Endometrium (tissue), 2 donors: ENCODE data around the gene CKB.

ENCODE experiments used
- FAIRE-seq: peaks from 2 replicates; lab custom pipeline; 2012; peaks lifted over from hg19 to GRCh38; lab: Jason Lieb, UNC
- donor health status: control.
- donor health status: control.

Gene CKB

DNA sequence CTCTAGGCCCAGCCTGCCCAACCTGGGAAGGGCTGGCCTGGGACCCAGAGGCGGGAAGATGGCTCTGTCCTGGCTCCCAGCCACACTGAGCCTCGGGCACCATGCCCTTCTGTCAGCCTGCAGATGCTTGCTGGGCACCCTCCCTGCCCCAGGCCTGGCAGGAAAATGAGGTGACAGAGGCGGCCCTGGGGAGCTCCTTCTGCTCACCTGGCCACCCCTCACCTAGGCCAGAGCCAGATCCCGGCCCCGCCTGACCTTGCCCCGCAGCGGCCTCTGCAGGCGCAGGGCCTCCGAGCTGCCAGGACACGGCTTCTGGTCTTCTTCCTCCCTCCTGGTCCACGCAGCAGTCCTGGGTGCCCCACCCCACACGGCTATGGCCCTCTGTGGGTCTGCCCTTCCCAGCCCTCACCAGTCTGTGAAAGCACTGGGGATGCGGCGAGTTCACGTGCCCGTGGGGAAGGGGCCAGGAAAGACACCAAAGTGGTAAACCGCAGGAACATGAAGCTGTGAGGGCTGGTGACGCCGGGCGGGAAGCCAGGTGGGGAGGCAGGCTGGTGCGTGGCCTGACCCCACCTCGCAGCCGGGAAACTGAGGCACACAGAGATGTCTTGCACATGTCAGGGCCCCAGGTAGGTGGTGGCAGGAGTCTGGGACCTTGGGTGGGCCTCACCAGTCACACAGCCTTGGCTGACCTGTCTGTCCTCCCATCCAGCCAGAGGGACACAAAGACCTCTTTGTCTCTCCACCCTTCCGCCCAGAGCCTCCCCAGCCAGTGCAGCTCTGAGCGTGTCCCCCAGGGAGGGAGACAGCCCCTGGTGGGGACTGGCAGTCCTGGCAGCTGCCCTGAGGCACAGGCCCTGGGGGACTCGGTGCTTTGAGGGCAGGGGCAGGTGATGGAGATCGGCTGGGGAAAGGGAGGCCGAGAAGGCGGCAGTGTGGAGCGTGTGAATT, 27.0 kb upstream of the CKB start:
- no peak for FAIRE-seq

DNA sequence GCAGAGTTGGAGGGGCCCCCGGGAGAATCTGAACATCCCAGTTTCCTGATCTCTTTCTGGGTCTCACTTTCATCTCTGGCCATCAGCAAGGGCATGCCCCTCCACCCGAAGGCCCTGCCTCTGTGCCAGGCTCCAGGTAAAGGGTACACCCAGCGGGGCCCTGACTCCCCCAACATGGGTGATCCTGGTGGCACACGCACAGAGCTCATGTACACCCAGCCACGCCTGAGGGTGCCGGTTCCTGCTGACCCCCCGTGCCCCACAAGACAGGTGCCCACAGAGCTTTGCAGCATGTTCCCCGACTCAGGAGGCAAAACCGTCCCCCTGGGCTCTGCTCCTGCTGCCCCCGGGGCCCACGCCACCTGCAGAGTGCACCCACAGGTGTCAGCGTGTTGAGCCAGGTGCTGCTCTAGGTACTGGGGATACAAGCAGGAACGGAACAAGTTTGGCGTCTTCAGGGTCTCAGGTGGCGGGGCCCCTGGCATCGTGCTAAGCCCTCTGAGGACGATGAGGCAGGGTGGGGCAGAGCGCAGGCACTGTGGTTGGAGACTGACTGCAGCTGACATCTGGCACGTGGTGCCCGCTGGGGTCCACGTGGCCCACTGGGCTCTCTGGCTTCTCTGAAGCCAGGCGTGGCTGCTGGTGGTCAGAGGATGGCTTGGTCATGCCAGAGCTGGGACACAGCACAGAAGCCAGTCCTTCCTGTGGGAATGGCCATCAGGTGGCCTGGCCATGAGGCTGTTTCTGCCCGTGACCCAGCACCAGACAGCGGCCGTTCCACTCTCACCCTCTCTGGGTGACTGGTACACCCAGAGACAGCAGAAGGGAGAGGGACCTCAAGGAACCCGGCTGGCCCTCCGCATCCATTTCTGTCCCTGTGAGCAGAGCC, 26.1 kb upstream of the CKB start:
- no peak for FAIRE-seq

DNA sequence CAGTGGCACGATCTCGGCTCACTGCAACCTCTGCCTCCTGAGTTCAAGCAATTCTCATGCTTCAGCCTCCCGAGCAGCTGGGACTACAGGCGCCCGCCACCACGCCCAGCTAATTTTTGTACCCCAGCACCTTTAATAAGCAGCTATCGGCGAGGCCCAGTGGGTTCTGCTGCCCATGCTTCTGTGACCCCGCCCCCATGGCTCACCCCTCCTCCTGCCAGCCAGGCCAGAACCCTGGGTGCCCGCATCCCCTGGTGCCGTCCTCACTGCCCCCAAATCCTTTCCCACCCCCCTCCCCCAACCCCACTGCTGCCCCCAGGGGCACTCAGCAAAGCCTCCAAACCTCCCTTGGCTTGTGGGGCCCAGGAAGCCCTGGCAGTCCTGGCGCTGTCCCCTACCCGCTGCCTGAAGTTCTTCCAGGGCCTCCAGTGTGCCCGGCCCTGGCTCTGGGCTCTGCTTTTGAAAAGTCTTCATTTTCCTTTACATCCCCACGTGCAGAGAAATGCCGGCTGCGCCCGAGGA, 25.4 kb upstream of the CKB start:
- no peak for FAIRE-seq

DNA sequence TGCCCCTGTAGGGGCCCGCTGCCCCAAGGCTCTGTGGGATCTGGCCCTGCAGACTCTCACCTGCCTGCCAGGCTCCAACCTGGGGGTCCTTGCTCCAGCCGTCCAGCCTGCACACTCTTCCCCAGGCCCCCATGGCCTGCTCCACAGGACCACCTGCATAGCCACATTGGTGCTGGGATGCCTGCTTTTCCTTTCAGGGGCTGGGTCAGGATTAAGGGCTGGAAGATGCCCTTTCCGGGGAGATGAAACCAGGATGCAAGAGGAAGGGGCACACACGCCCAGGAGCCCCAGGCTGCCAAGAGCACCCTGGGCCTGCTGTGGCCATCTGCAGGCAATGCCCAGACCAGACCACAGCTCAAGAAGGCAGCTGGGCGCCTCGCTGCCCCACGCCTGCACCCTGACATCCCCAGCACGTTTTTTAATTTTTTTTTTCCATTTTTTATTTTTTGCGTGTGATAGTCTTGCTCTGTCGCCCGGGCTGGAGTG, 24.9 kb upstream of the CKB start:
- no peak for FAIRE-seq

DNA sequence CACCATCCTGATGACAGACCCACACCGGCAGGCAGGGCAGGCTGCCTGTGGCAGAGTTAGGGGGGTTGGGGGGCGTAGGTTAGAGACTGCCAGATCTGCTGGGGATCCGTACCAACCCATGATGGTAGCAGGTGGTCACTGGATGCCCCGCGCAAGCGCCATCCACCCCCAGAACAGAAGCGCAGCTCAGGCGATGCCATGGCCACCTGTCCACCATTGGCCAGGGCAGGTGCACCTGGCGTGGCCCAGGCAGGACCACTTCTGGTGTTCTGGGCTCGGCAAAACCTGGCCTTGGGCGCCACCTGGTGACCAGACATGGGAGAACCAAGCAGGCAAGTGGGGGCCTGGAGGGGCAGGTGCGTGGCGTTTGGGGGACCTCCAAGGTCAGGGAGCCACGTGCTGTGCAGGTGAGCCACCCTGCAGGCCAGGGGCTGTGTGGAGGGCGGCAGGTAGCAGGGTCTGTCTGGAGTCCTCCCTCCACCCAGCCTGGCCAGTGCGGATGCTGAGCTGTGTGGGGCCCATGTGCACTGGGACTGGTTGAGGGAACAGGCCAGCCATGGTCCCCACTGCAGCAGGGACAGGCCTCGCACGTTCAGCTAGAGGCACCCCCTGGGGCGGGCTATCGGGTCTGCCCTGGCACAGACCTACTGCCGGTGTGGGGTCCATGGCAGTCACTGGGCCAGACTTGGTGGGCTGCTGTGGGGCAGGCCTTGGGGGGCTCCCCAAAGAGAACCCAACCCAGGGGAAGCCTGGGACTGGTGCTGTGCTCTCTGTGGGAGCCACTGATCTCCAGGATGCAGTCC, 24.2 kb upstream of the CKB start:
- no peak for FAIRE-seq

DNA sequence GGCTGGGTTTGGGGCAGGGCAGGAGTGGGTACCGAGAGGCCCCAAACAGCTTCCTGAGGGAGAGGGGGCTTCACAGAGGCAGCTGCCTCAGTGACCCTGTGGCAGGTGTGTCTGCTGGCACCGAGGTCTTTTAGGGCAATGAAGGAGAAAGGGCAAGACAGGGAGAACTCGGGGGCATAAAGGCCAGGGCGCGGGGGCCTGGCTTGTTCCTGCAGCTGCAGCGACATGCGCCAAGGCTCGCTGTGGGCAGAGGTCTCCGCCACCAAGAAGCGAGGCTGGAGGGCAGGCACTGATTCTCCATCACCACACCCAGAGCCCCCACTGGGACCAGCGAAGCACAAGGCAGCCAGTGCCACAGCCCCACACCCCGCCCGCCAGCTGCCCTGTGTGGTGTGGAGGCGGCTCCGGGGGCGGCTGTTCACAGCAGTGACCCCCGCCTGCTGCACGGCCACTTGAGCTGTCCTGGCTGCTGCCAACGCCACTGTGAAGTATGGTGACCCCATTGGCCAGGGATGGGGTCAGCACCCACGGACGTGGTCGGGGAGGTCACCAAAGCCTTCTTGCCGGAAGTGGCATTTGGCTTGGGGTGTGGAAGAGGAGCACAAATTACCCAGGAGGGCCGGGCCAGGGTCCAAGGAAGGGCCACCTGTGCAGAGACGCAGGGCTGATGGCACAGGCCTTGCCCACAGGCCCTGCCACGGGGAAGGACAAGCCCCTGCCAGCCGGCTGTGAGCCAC, 23.5 kb upstream of the CKB start:
- no peak for FAIRE-seq

DNA sequence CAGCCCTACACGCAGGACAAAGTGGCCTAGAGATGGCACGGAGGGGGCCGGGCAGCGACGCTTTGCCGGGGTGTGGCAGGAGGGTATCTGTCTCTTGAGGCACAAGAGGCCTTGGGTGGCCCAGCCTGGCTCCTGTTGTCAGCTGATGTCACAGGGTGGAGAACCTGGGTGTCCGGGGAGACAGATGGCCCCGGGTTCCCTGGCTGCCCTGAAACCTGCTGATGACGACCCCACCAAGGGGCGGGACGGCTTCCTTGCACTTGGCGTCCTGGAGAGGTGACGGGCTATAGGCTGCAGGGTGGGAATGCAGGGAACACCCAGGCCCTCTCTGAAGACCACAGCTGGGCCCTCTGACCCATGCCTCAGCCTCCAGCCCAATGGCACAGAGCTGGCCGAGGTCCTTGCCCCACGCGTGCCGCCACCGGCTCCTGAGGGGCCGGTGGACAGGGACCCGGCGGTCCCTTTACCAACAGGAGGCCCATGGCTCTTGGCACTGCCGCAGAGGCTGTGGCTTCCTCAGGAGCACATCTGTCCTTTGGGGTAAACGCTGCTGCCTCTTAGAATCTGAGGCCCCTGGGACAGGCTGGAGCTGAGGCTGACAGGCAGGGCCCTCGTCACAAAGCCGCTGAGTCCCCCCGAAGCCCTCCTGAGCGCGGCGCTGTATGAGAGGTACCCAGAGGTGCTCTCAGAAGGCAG, 22.7 kb upstream of the CKB start:
- no peak for FAIRE-seq

DNA sequence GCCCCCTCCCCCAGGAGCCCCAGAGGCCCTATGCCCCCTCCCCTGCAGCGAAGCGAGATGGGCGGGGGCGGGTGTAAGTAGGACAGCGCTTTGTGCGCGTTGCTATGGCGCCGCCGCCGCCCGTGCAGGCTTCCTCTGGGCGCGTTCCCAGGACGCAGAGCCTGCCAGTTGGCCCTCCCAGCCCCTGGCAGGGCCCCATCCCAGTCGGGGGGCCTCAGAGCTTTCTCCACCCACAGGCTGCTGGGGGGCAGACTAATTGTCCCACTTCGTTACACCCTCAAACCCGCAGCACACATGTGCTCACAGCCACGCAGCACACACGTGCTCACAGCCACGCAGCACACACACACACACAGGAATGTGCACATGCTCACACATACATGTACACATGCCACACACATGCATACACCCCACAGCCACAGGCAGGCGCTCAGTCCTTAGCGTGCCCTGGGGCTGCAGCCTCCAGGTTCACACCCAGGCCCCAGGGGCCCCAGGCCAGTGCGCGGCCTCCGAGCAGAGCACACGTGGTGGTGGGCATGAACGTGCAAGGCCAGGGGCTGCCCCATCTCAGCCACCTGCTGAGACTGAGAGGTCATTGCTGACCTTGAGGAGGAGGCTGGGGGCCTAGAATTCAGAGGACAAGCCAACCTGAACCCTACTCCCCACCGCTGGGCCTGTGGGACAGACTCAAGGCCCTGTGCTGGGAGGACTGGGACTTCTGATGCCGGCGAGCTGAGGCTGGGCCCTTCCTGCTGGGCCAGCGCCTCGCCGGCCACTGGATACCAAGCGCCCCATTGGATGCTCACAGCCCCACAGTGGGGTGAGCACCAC, 22.0 kb upstream of the CKB start:
- FAIRE-seq, result no peak

DNA sequence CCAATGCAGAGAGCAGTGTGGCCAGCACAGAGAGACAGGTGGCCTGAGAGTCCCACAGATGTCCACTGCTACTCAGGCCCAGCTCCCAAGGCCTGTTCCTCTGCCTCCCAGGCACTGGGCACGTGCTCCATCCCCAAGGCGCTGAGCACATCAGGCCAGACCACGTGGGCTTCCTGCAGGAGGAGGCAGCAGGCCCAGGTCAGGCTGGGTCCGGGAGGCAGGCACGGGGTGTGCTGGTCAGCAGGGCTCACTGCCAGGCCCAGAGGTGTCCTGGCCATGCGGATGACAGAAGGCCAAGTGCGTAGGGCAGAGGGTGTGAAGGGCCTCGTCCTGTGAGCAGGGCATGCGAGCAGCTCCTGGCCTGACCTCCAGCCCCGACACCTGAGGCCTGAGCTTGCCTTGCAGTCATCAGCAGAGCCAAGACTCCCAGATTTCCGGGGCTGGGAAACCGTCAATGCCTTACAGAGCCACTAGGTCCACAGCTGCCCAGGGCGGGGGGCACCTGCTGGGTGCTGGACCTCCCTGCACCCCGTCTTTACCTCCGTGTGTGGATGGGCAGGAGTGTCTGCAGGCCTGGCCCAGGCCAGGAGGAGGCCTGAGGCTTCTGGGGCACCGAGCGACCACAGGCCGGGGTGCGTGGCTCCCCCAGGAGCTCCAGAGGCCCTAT, 21.2 kb upstream of the CKB start:
- FAIRE-seq, result no peak

DNA sequence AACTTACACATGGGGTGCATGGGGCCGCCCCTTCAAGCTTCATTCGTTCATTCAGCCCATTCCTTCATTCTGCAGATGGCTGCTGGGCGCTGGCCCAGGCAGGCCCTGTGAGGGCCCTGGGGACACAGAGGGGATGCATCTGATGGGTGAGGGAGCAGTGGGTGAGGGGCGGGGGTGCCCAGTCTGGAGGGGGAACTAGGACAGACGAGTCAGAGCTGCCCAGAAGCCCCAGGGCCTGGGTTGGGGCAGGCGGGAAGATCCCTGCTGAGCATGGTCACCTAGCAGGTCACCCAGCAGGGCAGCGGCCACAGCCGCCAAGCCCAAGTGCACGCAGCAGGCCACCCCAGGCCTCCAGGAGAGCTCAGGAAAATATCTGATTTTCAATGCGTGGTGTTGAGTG, 20.5 kb upstream of the CKB start:
- FAIRE-seq, result no peak

DNA sequence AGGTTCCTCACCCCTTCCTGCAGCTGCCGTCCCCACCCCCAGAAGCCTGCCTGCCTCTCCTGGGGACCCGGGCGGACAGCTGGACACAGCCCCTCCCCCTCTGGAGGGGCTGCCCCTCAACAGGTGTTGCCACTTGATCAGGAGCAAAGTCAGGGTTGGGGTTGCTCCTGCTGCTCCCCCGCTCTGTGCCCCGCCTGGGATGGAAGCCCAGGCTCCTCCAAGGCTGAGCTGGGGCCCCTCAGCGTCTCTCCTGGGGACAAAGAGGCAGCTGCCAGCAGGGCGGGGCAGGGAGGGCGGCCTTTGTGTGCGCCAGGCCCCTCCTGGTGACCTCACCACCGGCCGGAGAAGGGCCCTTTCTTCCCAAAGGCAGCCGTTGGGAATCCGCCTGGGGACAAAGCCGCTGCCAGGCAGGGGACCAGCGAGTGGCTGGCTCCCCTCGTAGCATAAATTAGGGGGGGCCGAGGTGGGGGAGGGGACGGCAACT, 20.0 kb upstream of the CKB start:
- no peak for FAIRE-seq

DNA sequence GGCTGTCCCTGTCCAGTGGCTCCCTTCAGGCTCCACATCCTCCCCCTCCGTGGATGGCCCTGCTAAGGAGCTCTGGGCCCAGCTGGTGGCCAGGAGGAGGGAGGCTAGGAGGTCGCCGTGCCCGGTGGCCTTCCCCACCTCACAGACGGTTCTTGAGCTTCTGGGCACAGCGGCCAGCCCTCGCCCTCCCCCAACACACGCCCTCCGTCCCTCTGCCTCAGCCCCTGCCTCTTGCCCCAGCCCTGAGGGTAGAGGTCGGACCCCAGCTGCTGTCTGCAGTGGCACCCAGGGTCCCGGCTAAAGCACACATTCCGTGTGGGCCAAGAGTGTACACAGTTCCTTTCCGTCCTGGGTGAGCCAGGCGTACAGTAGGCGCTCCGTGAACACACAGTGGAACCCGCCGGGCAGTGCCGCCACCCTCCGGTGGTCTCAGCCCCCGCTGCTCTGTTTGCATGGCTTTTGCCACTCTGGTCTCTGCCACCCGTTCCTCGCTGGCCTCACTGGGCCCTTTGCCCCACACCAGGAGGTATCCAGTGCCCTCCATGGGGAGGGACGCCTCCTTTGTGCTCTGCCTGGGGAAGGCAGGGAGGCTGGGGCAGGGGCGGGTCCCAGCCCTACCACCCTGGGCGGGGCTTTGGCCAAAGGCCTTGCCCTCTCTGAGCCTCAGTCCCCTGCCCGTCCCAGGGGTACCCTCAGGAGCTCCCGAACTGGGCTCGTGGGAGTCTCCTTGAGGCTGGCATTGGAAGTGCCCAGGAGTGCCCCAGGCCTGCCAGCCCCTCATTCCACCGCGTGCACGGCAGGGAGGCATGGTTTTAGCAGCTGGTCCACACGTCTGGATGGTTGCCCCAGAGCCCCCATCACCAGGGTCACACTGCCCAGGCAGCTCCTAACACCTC, 19.3 kb upstream of the CKB start:
- no peak for FAIRE-seq

DNA sequence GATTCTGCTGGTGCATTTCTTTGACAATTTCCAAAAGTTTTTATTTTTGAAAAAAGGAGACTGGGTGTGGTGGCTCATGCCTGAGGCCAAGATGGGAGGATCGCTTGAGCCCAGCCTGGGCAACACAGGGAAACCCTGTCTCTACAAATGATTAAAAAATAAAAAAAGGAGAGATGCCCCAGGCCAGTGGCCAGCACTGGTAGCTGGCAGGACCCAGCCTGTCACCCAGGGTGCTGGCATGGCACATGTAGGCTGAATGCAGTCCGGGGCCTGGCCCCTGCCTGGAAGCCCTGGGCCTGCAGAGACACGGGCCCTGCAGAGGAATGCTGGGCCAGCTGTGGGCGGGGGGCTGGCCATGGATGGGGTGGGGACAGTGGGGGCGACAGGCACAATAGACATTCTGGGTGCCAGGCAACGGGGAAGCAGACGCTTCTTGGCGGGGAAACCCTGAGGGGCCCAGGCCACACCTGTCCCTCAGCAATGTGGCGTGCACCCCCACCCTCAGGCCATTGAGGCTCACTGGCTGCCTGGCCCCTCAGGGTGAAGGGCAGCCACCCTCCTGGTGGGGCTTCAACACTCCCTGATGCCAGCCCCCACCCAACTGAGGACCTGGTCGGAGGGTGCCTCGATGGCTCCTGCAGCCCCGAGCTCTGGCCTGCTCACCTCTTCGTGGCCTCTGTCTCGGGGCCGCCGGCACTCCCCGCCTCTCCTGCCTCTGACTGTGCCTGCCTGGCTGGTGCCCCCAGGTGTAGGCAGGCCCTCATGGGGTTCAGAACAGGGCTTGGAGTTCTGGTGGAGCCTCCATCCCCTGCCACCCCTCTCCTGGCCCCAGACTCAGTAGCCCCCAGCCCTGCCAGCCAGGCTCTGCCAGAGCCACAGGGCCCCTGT, 18.4 kb upstream of the CKB start:
- FAIRE-seq, result no peak

DNA sequence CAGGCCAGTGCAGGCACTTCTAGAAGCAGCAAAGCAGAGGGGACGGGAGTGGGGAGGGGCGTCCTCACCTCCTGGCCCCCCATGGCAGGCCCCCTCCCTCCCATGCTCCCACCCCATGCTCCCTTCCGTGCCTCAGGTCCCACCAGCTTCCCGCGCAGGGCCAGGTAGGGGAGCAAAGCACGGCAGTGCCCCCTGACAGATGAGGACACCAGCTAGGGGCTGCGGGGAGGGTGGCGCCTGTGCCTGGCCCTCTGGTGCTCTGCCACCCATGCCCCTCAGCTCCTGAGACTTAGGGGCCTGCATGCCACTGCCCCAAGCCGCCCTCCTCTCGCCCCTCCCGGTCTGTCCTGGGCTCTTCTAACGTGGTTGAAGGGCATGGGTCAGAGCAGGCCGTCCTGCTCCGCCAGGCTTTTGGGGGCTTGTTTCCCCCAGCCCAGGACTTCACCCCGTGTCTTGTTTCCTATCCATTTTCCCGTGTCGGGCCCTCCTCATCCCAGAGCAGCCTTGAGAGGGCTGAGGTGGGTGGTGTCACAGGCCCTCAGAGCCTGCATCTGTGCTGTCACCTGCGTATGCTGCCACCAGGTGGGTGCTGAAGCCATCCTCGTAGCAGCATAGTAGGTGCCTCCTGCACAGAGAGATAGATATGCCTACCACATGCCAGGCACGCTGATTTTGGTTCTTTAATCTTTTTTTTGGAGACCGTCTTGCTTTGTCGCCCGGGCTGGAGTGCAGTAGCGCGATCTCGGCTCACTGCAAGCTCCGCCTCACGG, 16.6 kb upstream of the CKB start:
- FAIRE-seq, result no peak

DNA sequence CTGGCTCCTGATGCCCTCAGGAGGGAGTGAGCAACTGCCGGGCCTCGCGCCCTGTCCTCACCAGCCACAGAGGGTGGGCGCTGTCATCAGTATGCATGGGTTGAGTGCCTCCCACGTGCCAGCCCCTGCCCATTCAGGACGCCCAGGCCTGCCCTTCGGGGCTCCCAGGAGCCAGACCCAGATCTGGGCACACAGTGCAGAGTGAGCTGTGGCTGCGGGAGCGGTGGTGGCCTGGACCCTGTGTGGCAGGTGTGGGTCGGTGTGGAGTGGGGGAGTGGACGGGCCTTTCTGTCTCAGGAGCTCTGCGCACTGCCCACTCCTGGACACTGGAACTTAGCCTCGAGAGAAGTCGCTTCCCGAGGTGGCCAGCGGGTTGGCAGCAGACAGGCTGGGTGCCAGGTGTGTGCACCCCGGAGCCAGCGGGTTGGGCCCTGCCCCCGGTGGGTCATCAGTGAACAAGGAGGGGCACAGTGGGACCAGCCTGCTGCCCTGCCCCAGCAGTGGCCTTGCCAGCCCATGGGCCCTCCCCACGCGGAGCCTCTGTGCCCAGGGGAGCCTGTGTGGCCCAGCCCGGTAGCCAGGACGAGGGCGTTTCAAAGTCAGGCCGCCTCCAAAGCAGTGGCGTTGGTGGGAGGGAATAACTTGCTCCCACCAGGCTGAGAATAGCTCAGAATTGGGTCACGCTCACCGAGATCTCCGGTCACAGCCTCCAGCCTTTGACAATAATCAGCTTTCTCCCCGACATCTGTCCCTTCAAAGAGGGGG, 15.8 kb upstream of the CKB start:
- no peak for FAIRE-seq
